ENCODE measurements around the gene PAX5. TPM values are rescaled to one million over a fixed set of nuclear protein-coding genes. Genes with fewer than 3 reads are reported as not detected.

PAX5 gene
- total RNA-seq, 1 experiment from 2014 or later, result 0.39 TPM

DNA sequence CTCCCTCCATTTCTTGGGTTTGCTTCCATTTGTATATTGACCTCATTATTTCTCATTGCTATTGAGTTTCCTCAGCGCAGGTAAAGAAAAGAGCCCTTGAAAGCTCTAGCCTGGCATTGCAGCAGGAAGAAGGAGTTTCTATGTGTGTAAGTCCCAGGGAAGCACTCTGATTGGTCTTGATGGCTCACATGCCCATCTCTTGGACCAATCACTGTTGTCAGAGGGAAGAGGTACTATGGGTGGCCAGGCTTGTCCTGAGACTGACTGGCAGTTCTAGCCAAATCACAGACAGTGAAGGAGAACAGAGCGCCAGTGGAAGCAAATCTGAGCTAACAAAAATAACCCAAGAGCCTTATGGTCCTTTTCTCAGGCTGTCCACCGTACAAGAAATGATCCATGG is 219.0 kb downstream of the PAX5 start:
- no peak overlapping the region for H3K23ac ChIP-seq (ENCODE audit: insufficient read length, low read depth, low read length)
- Mint-ChIP-seq H3K4me1 (peaks cover 13 to 21% of the 10 kb centered on the region in 2 experiments), H3K36me3 (ENCODE audit: insufficient read depth in 1 of 3, low read depth in 3 of 3) (no peaks in the 10 kb centered on the region), H3K9me3 (no peaks in the 10 kb centered on the region; a peak in 3 of 5 replicates), H3K4me3 (no peak overlapping the region), H3K27ac (no peak overlapping the region), H3K27me3 (ENCODE audit: low read depth) (peaks cover 10% of the 10 kb centered on the region)
- H3K23me2 ChIP-seq (ENCODE audit: insufficient read length, low read depth, low read length, poor library complexity, severe bottlenecking), result peaks cover 7% of the 10 kb centered on the region
- no peak overlapping the region for H3K18ac ChIP-seq (ENCODE audit: insufficient read length, low read depth, low read length)
- no peak overlapping the region for H3K4me2 ChIP-seq (ENCODE audit: insufficient read depth, insufficient read length, low read length)
- H4K5ac ChIP-seq (ENCODE audit: insufficient read length, low read depth, low read length), result no peak overlapping the region
- no peaks in the 10 kb centered on the region for H3K79me1 ChIP-seq (ENCODE audit: insufficient read depth, low read depth, low read length, poor library complexity, severe bottlenecking)
- H3K9ac ChIP-seq (ENCODE audit: extremely low read depth, insufficient read length, low read length), result no peak overlapping the region
- no peak overlapping the region for H3K14ac ChIP-seq (ENCODE audit: insufficient read depth, low read length)
- H4K20me1 ChIP-seq (ENCODE audit: control insufficient read depth, insufficient read depth, insufficient read length), result no peaks in the 10 kb centered on the region
- no peak overlapping the region for H2AFZ ChIP-seq (ENCODE audit: low read length)
- no peak overlapping the region for H2BK120ac ChIP-seq (ENCODE audit: low read depth, low read length, poor library complexity, severe bottlenecking)
- no peak overlapping the region for H3K27ac ChIP-seq (ENCODE audit: insufficient read length, low read depth, low read length)
- no peak overlapping the region for H3K4ac ChIP-seq (ENCODE audit: low read depth, low read length)
- no peak overlapping the region for H3T11ph ChIP-seq (ENCODE audit: low read length)
- no peak overlapping the region for H3K56ac ChIP-seq (ENCODE audit: insufficient read length, low read depth, low read length)
- TF ChIP-seq, protein P1, sequence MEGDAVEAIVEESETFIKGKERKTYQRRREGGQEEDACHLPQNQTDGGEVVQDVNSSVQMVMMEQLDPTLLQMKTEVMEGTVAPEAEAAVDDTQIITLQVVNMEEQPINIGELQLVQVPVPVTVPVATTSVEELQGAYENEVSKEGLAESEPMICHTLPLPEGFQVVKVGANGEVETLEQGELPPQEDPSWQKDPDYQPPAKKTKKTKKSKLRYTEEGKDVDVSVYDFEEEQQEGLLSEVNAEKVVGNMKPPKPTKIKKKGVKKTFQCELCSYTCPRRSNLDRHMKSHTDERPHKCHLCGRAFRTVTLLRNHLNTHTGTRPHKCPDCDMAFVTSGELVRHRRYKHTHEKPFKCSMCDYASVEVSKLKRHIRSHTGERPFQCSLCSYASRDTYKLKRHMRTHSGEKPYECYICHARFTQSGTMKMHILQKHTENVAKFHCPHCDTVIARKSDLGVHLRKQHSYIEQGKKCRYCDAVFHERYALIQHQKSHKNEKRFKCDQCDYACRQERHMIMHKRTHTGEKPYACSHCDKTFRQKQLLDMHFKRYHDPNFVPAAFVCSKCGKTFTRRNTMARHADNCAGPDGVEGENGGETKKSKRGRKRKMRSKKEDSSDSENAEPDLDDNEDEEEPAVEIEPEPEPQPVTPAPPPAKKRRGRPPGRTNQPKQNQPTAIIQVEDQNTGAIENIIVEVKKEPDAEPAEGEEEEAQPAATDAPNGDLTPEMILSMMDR (conservative IDR thresholded peaks at IDR 0.05), result no peak
- H4K91ac ChIP-seq (ENCODE audit: insufficient read length, low read depth, low read length), result no peak overlapping the region
- H2BK12ac ChIP-seq (ENCODE audit: insufficient read length, low read depth, low read length), result no peak overlapping the region
- H3K27me3 ChIP-seq (ENCODE audit: insufficient read depth, low read length), result peaks cover 3% of the 10 kb centered on the region; the same call in 1 of the 2 replicates
- H2AK5ac ChIP-seq (ENCODE audit: insufficient read length, low read length), result no peak overlapping the region
- no peaks in the 10 kb centered on the region for H3K9me3 ChIP-seq (ENCODE audit: control insufficient read depth, low read depth, low read length)
- no peak overlapping the region for H4K8ac ChIP-seq (replicated peaks; ENCODE audit: insufficient read length, low read depth, low read length)
- no peak overlapping the region for H2BK20ac ChIP-seq (ENCODE audit: low read depth, low read length, poor library complexity, severe bottlenecking)
- no peak overlapping the region for H2BK15ac ChIP-seq (ENCODE audit: low read depth, low read length)
- no CpG with 5 or more reads among the region's 3 CpGs for WGBS (ENCODE audit: extremely low coverage, insufficient read length, low lambda C conversion rate)
- H3K79me2 ChIP-seq (ENCODE audit: insufficient read depth, low read length), result no peaks in the 10 kb centered on the region
- no peak for DNase-seq
- H3K4me1 ChIP-seq (ENCODE audit: insufficient read depth, low read length), result peaks cover 4% of the 10 kb centered on the region; the same call in 1 of the 2 replicates
- no peak overlapping the region for H2BK5ac ChIP-seq (ENCODE audit: insufficient read length, low read length)
